Suprapubic skin (tissue), 4 donors: ENCODE measurements around the gene DNAH3.

ENCODE experiments used
- POLR2A ChIP-seq, 2 donors: fragments of 450-650 bp; IDR thresholded peaks; one replicate each; pipeline ENCODE4 v1.6.1; 2017; ENCODE audit warnings: antibody characterized with exemption in 2 of 2, mild to moderate bottlenecking in 2 of 2, moderate library complexity in 2 of 2
- POLR2AphosphoS5 ChIP-seq, 3 donors: sonication (generic); formaldehyde crosslinking; IDR thresholded peaks; one replicate each; pipeline ENCODE4 v1.6.1; 2017; ENCODE audit warnings: antibody characterized with exemption in 3 of 3
- TF ChIP-seq, protein P1 (sequence below), 2 donors: fragments of 200-600 bp in 1 of 2; fragments of 450-650 bp in 1 of 2; sonication (generic) in 1 of 2; IDR thresholded peaks; one replicate each; pipeline ENCODE4 v1.5.1; 2016 to 2019; ENCODE audit warnings: antibody characterized with exemption in 2 of 2, mild to moderate bottlenecking in 1 of 2, moderate library complexity in 1 of 2

DNA sequence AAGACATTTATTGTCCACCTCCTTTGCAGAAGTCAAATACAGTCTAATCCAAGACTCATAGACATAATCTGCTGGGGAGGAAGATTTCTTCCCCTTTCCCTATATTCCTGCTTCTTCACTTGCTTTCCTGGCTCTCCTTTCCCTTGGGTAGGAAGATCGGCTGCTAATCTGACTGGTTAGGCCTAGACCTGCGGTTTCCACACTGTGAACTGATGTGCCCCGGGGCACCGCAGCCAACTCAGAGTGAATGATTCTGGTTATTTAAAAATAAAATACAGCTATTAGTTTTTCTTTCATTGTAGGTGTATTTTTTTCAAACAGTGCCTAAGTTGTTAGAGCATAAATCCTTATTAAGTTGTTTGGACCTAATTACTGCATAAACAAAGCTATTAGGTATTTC is 78.9 kb downstream of the DNAH3 start:
- TF ChIP-seq, protein P1, sequence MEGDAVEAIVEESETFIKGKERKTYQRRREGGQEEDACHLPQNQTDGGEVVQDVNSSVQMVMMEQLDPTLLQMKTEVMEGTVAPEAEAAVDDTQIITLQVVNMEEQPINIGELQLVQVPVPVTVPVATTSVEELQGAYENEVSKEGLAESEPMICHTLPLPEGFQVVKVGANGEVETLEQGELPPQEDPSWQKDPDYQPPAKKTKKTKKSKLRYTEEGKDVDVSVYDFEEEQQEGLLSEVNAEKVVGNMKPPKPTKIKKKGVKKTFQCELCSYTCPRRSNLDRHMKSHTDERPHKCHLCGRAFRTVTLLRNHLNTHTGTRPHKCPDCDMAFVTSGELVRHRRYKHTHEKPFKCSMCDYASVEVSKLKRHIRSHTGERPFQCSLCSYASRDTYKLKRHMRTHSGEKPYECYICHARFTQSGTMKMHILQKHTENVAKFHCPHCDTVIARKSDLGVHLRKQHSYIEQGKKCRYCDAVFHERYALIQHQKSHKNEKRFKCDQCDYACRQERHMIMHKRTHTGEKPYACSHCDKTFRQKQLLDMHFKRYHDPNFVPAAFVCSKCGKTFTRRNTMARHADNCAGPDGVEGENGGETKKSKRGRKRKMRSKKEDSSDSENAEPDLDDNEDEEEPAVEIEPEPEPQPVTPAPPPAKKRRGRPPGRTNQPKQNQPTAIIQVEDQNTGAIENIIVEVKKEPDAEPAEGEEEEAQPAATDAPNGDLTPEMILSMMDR (IDR thresholded peaks at IDR 0.05): no peak
- TF ChIP-seq POLR2AphosphoS5 (IDR thresholded peaks at IDR 0.05): no peak
- no peak for TF ChIP-seq POLR2A (IDR thresholded peaks at IDR 0.05)
